Mesenchymal stem cell (in vitro differentiated cells and primary cell): Measurements from ENCODE around the gene TBX3.

Experiments used
- DNase-seq: peaks from one replicate; pipeline ENCODE4 v3.0.0-alpha.2; 2013
- H2AFZ ChIP-seq: one replicate; pipeline ENCODE4 v1.6.1; 2013; ENCODE audit warnings: low read depth, mild to moderate bottlenecking, control low read depth, inconsistent platforms, low read length, moderate library complexity
- H2AK5ac ChIP-seq: 2 replicates; pipeline ENCODE4 v1.6.1; 2013; ENCODE audit warnings: low read length, moderate library complexity, mild to moderate bottlenecking, inconsistent platforms; ENCODE audit not compliant: severe bottlenecking
- H2BK120ac ChIP-seq: one replicate; pipeline ENCODE4 v1.6.1; 2013; ENCODE audit warnings: low read depth, mild to moderate bottlenecking, inconsistent platforms, low read length, moderate library complexity
- H2BK12ac ChIP-seq, 2 experiments: one replicate each; pipeline ENCODE4 v1.6.1; 2013; ENCODE audit warnings: inconsistent platforms in 2 of 2, low read length in 2 of 2, mild to moderate bottlenecking in 2 of 2, moderate library complexity in 2 of 2, control low read depth in 1 of 2
- H2BK15ac ChIP-seq: one replicate; pipeline ENCODE4 v1.6.1; 2013; ENCODE audit warnings: mild to moderate bottlenecking, low read depth, inconsistent platforms; ENCODE audit not compliant: poor library complexity, severe bottlenecking
- H2BK5ac ChIP-seq: 2 replicates; pipeline ENCODE4 v1.6.1; 2013; ENCODE audit warnings: low read depth, mild to moderate bottlenecking, low read length, control low read depth, inconsistent platforms; ENCODE audit not compliant: poor library complexity, severe bottlenecking
- H3K14ac ChIP-seq, 2 experiments: one replicate each; pipeline ENCODE4 v1.6.1; 2013; ENCODE audit warnings: inconsistent platforms in 2 of 2, low read length in 2 of 2, control low read depth in 1 of 2, mild to moderate bottlenecking in 1 of 2, moderate library complexity in 1 of 2
- H3K18ac ChIP-seq, 2 experiments: one replicate each; pipeline ENCODE4 v1.6.1; 2013; ENCODE audit warnings: inconsistent platforms in 2 of 2, low read length in 2 of 2, control low read depth in 1 of 2, low read depth in 1 of 2, mild to moderate bottlenecking in 1 of 2
- H3K23ac ChIP-seq, 2 experiments: one replicate each; pipeline ENCODE4 v1.6.1; 2013; ENCODE audit warnings: inconsistent platforms in 2 of 2, low read length in 2 of 2, mild to moderate bottlenecking in 2 of 2, moderate library complexity in 2 of 2, control low read depth in 1 of 2
- H3K27ac ChIP-seq: 2 replicates; pipeline ENCODE4 v1.5.1; 2013; ENCODE audit warnings: mild to moderate bottlenecking, moderate library complexity, low read length, control low read depth, inconsistent platforms; ENCODE audit not compliant: poor library complexity, severe bottlenecking
- H3K27me3 ChIP-seq, 2 experiments: 2 replicates each; pipeline versions ENCODE4 v1.6.1 to v1.7.0; 2013; ENCODE audit warnings: low read length in 2 of 2, mild to moderate bottlenecking in 2 of 2, moderate library complexity in 2 of 2, control low read depth in 1 of 2, inconsistent platforms in 1 of 2; ENCODE audit not compliant: control insufficient read depth in 1 of 2, insufficient read depth in 1 of 2
- H3K36me3 ChIP-seq, 2 experiments: 2 replicates each; pipeline versions ENCODE4 v1.6.1 to v1.7.0; 2013; ENCODE audit warnings: low read length in 2 of 2, control low read depth in 1 of 2, inconsistent platforms in 1 of 2, low read depth in 1 of 2, mild to moderate bottlenecking in 1 of 2; ENCODE audit not compliant: insufficient read depth in 2 of 2, control insufficient read depth in 1 of 2
- H3K4ac ChIP-seq, 2 experiments: one replicate each; pipeline ENCODE4 v1.6.1; 2013; ENCODE audit warnings: inconsistent platforms in 2 of 2, low read length in 2 of 2, mild to moderate bottlenecking in 2 of 2, moderate library complexity in 2 of 2, control low read depth in 1 of 2, low read depth in 1 of 2
- H3K4me1 ChIP-seq: 2 replicates; pipeline ENCODE4 v1.6.1; 2013; ENCODE audit warnings: low read depth, low read length, control low read depth; ENCODE audit not compliant: control insufficient read depth, insufficient read depth
- H3K4me2 ChIP-seq: 2 replicates; pipeline ENCODE4 v1.6.1; 2013; ENCODE audit warnings: low read length, mild to moderate bottlenecking, inconsistent platforms; ENCODE audit not compliant: poor library complexity, severe bottlenecking
- H3K4me3 ChIP-seq, 2 experiments: 2 replicates each; pipeline versions ENCODE4 v1.5.1 to v1.7.0; 2013; ENCODE audit warnings: low read length in 2 of 2, mild to moderate bottlenecking in 2 of 2, control low read depth in 1 of 2, low read depth in 1 of 2; ENCODE audit not compliant: insufficient read depth in 1 of 2
- H3K79me1 ChIP-seq: replicated peaks from 2 replicates; pipeline ENCODE4 v1.6.1; 2013; ENCODE audit warnings: mild to moderate bottlenecking, control low read depth, low read length, inconsistent platforms; ENCODE audit not compliant: poor library complexity, severe bottlenecking
- H3K9ac ChIP-seq: 2 replicates; pipeline ENCODE4 v1.7.0; 2013; ENCODE audit warnings: mild to moderate bottlenecking, low read length, moderate library complexity
- H3K9me3 ChIP-seq: 2 replicates; pipeline ENCODE4 v1.7.0; 2013; ENCODE audit warnings: mild to moderate bottlenecking, low read length; ENCODE audit not compliant: control insufficient read depth
- H4K8ac ChIP-seq: one replicate; pipeline ENCODE4 v1.6.1; 2013; ENCODE audit warnings: inconsistent platforms, mild to moderate bottlenecking, low read length, moderate library complexity
- H4K91ac ChIP-seq: one replicate; pipeline ENCODE4 v1.6.1; 2013; ENCODE audit warnings: mild to moderate bottlenecking, low read length, inconsistent platforms
- WGBS: methylation state at CpG from one replicate; pipeline ENCODE4 v1.1.7; 2013; ENCODE audit warnings: mixed read lengths; 5-methylcytosine and 5-hydroxymethylcytosine counted together

Gene TBX3

DNA sequence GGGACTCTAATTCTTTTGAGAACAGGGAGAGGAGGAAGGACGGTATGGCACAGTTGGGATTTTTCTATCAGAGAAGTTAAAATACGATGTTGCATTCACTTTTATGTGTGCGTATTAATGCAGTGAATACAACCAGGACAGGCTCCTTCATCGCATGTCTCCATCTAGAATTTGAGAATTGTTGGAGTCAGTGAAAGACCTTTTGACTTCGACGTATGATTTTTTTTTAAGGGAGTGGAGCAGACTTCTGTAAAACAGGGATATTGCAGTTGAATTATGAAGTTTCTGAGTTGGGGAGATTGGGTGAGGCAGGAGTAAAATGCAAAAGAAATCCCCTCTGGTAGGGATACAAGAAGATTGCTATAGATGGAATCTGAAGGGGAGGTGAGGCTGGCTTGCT is 9.6 kb upstream of the TBX3 start:
- Histone ChIP-seq H3K36me3 (no peaks in the 10 kb centered on the region), H3K79me1 (no peaks in the 10 kb centered on the region), H3K4me2 (no peak overlapping the region), H4K8ac (no peak overlapping the region), H3K27ac (no peak overlapping the region), H3K9ac (no peak overlapping the region), H3K4me1 (peaks cover 5% of the 10 kb centered on the region), H2AK5ac (no peak overlapping the region), H4K91ac (no peak overlapping the region), H2BK120ac (no peak overlapping the region), H3K4ac (no peak overlapping the region), H3K27me3 (peaks cover 40 to 98% of the 10 kb centered on the region in 2 experiments), H2BK5ac (no peak overlapping the region), H3K18ac (no peak overlapping the region), H3K23ac (no peak overlapping the region), H2BK15ac (no peak overlapping the region), H3K14ac (no peak overlapping the region), H3K9me3 (no peaks in the 10 kb centered on the region), H2BK12ac (no peak overlapping the region), H2AFZ (no peak overlapping the region), H3K4me3 (no peak overlapping the region)
- DNase-seq, result no peak
- WGBS, result 22% methylated on average over 6 of the region's 6 CpGs

GRCh38 chr12:114693059-114693531 is 9.1 kb upstream of the TBX3 start:
- Histone ChIP-seq H2BK12ac (no peak overlapping the region), H3K4me3 (peak overlapping the region in 1 of 2 experiments; percentile 91), H3K23ac (no peak overlapping the region), H3K36me3 (no peaks in the 10 kb centered on the region), H3K9me3 (no peaks in the 10 kb centered on the region), H2BK120ac (no peak overlapping the region), H3K4me1 (peaks cover 5% of the 10 kb centered on the region), H4K8ac (no peak overlapping the region), H2AFZ (no peak overlapping the region), H3K4ac (no peak overlapping the region), H3K14ac (no peak overlapping the region), H3K9ac (peak overlapping the region; percentile 84), H4K91ac (no peak overlapping the region), H3K27ac (no peak overlapping the region), H3K18ac (no peak overlapping the region), H3K79me1 (no peaks in the 10 kb centered on the region), H2AK5ac (no peak overlapping the region), H3K27me3 (peaks cover 39 to 98% of the 10 kb centered on the region in 2 experiments), H2BK15ac (no peak overlapping the region), H2BK5ac (no peak overlapping the region), H3K4me2 (no peak overlapping the region)
- DNase-seq, result no peak
- under 1% methylated on average over 11 of the region's 13 CpGs for WGBS

GRCh38 chr12:114692186-114693058 is 8.4 kb upstream of the TBX3 start:
- H3K18ac ChIP-seq, result peak overlapping the region; percentile 28 to 30
- no peak overlapping the region for H3K27ac ChIP-seq
- H3K27me3 ChIP-seq, result peaks cover 35 to 98% of the 10 kb centered on the region in 2 experiments
- no peak overlapping the region for H4K91ac ChIP-seq
- H3K36me3 ChIP-seq, result no peaks in the 10 kb centered on the region
- peak overlapping the region; percentile 84 for H3K9ac ChIP-seq
- H3K79me1 ChIP-seq, result no peaks in the 10 kb centered on the region
- no peak overlapping the region for H3K23ac ChIP-seq
- H2BK120ac ChIP-seq, result peak overlapping the region; percentile 58
- H3K4me1 ChIP-seq, result peaks cover 5% of the 10 kb centered on the region
- peak overlapping the region in 1 of 2 experiments; percentile 80 for H3K14ac ChIP-seq
- no peak overlapping the region for H2BK5ac ChIP-seq
- 5% methylated on average over 38 of the region's 62 CpGs for WGBS
- peak overlapping the region in 1 of 2 experiments; percentile 44 for H3K4ac ChIP-seq
- H2BK15ac ChIP-seq, result peak overlapping the region; percentile 67
- H3K4me3 ChIP-seq, result peak overlapping the region in 1 of 2 experiments; percentile 91
- H4K8ac ChIP-seq, result no peak overlapping the region
- H3K4me2 ChIP-seq, result no peak overlapping the region
- H2AK5ac ChIP-seq, result no peak overlapping the region
- H3K9me3 ChIP-seq, result no peaks in the 10 kb centered on the region
- H2AFZ ChIP-seq, result peak overlapping the region; percentile 34
- H2BK12ac ChIP-seq, result peak overlapping the region in 1 of 2 experiments; percentile 63
- peak; percentile 57 for DNase-seq

DNA sequence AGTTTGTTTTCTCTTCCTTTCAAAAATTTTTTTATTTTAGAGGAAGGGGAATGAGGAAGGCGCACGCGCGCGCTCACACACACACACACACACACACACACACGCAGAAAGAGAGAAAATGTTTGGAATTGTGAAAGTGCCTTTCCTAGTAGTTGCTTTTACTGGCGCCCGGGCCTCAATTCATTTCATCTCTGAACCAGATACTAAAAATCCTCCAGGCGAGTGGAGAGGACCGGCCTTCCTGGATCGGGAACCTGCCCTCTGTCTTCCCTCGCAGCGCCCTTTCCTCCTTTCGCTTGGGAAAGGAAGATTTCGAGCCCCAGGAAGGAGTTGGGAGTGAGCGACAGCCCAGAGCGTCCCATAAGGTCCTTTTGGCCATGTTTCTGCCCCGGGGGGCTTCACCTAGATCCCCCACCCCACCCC is 7.8 kb upstream of the TBX3 start:
- Histone ChIP-seq H3K36me3 (no peaks in the 10 kb centered on the region), H2AK5ac (no peak overlapping the region), H3K14ac (no peak overlapping the region), H2AFZ (no peak overlapping the region), H4K91ac (no peak overlapping the region), H3K9me3 (no peaks in the 10 kb centered on the region), H3K4me2 (no peak overlapping the region), H3K4me3 (peak overlapping the region in 1 of 2 experiments; percentile 91), H3K4ac (no peak overlapping the region), H3K9ac (peak overlapping the region; percentile 84), H2BK12ac (no peak overlapping the region), H3K4me1 (peaks cover 6% of the 10 kb centered on the region), H2BK15ac (peak overlapping the region; percentile 48), H3K27me3 (peaks cover 28 to 98% of the 10 kb centered on the region in 2 experiments), H3K23ac (no peak overlapping the region), H4K8ac (no peak overlapping the region), H3K27ac (no peak overlapping the region), H3K18ac (peak overlapping the region; percentile 8 to 30), H2BK120ac (peak overlapping the region; percentile 58), H2BK5ac (no peak overlapping the region), H3K79me1 (no peaks in the 10 kb centered on the region)
- 17% methylated on average over 12 of the region's 18 CpGs for WGBS
- DNase-seq, result no peak
